ENCODE results near the gene OGT.
"Not testable (repeated sequence)": the region's sequence is repeated elsewhere in the genome, so short reads cannot be mapped to it uniquely, and the experiment has no call there.

The OGT gene

DNA sequence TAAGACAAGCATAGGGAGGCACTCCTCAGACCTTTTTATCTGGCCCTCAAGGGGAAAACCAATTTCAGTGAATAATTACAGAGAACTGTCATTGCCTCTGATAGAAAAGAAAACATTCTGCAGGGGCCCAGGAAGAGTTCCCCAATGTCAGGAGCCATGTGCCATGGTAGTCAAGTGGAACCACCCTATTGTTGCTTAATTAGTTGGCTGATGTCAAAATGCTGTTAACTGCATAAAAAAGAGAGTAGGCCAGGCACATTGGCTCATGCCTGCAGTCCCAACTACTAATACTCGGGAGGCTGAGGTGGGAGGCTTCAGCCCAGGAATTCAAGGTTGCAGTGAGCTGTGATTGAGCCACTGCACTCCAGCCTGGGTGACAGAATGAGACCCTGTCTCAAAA is 28.6 kb upstream of the OGT start:
- TF ChIP-seq, protein P1, sequence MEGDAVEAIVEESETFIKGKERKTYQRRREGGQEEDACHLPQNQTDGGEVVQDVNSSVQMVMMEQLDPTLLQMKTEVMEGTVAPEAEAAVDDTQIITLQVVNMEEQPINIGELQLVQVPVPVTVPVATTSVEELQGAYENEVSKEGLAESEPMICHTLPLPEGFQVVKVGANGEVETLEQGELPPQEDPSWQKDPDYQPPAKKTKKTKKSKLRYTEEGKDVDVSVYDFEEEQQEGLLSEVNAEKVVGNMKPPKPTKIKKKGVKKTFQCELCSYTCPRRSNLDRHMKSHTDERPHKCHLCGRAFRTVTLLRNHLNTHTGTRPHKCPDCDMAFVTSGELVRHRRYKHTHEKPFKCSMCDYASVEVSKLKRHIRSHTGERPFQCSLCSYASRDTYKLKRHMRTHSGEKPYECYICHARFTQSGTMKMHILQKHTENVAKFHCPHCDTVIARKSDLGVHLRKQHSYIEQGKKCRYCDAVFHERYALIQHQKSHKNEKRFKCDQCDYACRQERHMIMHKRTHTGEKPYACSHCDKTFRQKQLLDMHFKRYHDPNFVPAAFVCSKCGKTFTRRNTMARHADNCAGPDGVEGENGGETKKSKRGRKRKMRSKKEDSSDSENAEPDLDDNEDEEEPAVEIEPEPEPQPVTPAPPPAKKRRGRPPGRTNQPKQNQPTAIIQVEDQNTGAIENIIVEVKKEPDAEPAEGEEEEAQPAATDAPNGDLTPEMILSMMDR (conservative IDR thresholded peaks at IDR 0.05) = no peak
- TF ChIP-seq ZFX (IDR thresholded peaks at IDR 0.05) = no peak
- H3K27ac ChIP-seq = no peak overlapping the region

DNA sequence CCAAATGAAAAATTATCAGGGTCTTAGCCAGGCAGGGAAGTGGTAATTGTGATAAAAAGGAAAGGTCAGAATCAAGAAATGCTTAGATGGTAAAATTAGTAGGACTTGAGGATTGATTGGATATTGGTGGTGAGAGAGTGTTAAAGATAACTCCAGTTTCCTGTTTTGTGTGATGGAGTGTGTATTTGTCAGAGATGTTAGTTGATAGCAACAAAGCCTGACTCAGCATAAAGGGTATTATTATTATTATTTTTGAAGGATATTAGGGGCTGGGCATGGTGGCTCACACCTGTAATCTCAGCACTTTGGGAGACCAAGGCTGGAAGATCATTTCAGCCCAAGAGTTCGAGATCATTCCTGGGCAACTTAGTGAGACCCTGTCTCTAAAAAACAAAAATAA is 23.6 kb upstream of the OGT start:
- H3K27ac ChIP-seq = no peak overlapping the region
- TF ChIP-seq ZFX (IDR thresholded peaks at IDR 0.05) = no peak
- TF ChIP-seq, protein P1 (conservative IDR thresholded peaks at IDR 0.05) = no peak

DNA sequence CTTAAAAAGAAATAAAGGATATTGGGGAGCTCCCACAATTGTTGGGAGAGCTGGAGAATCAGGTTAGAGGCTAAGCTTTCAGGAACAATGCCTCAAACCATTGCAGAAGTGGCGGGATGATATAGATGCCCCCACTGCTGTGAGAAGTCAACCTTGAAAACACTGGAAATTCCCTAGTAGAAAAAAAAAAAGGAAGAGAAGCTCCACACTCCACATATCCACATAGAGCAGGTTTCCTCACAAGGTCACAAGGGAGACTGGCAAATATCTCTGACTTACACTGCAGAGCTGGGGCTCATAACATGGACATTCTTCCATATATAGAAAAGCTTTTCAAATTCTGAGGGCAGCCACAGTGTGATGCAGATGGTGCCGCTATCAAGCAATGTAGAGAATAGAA is 22.7 kb upstream of the OGT start:
- no peak overlapping the region for H3K27ac ChIP-seq
- no peak for TF ChIP-seq ZFX (IDR thresholded peaks at IDR 0.05)
- TF ChIP-seq, protein P1 (conservative IDR thresholded peaks at IDR 0.05) = no peak

DNA sequence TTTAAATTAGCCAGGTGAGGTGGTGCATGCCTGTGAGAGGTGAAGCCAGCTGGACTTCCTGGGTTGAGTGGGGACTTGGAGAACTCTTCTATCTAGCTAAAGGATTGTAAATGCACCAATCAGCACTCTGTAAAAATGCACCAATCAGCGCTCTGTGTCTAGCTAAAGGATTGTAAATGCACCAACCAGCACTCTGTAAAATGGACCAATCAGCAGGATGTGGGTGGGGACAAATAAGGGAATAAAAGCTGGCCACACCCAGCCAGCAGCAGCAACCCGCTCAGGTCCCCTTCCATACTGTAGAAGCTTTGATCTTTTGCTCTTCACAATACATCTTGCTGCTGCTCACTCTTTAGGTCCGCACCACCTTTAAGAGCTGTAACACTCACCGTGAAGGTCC is 19.2 kb upstream of the OGT start:
- not testable (repeated sequence) for H3K27ac ChIP-seq

DNA sequence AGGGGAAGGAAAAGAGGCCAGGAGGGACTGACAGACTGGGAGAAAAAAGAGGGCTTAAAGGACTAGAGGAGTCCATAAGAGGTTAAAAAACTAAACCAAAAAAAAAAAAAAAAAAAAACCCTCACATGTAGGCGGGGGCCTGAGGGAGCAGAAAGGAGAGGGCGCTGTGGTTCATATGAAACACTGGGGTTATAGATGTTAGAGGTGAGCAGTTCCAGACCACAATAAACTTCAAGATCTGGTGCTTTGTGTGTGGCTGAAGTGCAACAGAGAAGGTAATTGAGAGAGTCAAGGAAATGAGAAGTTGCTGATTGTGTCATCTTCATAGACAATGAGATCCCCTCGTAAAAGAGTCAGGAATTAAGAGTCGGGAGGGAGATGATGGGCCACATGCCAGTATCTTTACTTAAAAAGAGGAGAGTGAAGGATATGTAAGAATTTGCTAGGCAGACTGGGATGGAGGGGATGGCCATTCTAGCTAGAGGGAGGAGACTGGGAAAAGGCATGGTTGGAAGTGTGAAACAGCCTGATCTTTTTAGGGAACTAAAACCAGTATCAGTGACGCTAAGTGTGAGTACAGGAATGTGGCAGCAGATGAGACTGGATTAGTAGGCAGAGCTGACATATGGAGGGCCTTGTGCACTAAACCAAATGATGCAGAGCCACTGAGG is 18.4 kb upstream of the OGT start:
- TF ChIP-seq ZFX (IDR thresholded peaks at IDR 0.05) = no peak
- TF ChIP-seq, protein P1 (conservative IDR thresholded peaks at IDR 0.05) = no peak
- no peak overlapping the region for H3K27ac ChIP-seq

DNA sequence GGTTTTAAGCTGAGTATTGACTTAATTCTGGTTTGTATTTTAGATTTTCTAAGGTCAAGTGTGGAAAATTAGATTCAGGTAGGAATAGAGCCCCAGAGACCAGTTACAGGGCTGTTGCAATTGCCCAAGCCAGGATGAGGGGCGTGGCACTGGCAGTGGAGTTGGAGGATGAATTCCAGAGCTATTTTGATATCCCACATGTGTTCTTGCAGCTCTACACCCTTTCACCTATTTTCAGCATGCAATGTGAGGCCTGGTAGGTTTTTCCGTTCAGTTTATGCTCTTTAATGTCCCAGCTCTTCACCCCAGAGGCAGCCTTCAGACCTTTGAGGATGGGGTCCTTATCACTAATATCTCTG is 17.9 kb upstream of the OGT start:
- no peak for TF ChIP-seq ZFX (IDR thresholded peaks at IDR 0.05)
- TF ChIP-seq, protein P1 (conservative IDR thresholded peaks at IDR 0.05) = no peak
- H3K27ac ChIP-seq = no peak overlapping the region

DNA sequence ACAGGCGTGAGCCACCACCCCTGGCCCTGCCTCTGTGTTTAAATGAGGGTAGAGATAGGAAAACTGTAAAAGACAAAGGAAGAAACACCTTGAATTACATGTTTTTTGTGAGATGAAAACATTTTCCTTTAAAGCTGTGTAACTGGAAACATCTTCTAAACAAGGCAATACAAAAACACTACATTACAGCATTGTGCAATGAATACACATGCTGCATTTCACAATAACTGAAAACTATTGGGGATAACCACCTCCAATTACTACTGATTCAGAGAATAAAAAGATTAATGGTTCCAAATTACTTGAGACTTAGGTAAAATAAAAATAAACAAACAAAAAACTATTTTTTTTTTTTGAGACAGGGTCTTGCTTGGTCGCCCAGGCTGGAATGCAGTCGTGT is 7.6 kb upstream of the OGT start:
- TF ChIP-seq, protein P1 (conservative IDR thresholded peaks at IDR 0.05) = no peak
- TF ChIP-seq ZFX (IDR thresholded peaks at IDR 0.05) = no peak
- no peak overlapping the region for H3K27ac ChIP-seq

DNA sequence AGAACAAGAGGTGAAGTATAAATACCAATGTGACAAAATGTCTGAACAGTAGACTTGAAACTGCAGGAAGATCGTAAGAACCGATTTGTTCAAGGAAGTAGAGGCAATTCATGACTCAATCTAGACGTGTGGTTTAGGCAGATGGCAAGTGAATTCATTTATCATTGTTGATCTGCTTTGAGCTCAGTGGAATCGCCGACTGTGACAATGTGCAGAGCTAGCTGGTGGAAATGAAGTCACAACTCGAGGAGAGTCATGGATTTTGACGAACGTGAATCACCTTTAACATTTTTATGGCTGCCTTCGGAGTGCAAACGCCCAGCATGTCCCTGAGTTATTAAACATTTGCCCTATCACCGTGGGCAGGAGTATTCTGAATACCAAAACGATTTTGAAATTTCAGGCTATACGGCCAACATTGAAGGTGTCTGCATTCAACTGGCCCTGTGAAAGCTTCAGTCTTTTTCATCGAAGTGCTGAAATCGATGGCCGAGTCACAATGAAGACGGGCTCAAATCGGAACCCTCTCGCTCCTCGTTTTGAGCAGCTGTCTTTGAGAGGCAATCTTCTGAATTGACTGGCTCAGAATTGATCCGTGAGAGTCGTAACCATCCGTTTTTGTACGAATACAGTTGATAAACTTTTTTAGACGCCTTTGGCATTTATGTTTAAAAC is 689 bp upstream of the OGT start:
- TF ChIP-seq, protein P1 (conservative IDR thresholded peaks at IDR 0.05) = no peak
- TF ChIP-seq ZFX (IDR thresholded peaks at IDR 0.05) = no peak
- H3K27ac ChIP-seq = peak overlapping the region; percentile 96

All from C4-2B (cell line).